Measurements from ENCODE around the gene IFNL3.

GRCh38 chr19:39230096-39230764, 14.6 kb downstream of the IFNL3 start:
- TF ChIP-seq CTCF (IDR thresholded peaks at IDR 0.05) (no peak), EZH2phosphoT487 (IDR thresholded peaks at IDR 0.05) (no peak)
